GM19372 (cell line): Measurements from ENCODE around the gene OAS1.
A peak's percentile ranks its signal among the peaks of the same experiment; 100 is the strongest.
"Not testable (repeated sequence)": the region's sequence is repeated elsewhere in the genome, so short reads cannot be mapped to it uniquely, and the experiment has no call there.

Experiments used
- ATAC-seq: cut with Tn5 transposase; IDR thresholded peaks from one replicate; pipeline ENCODE4 v1.9.1; 2021; ENCODE audit warnings: mild to moderate bottlenecking, low read depth, moderate library complexity; ENCODE audit not compliant: unreplicated experiment

Gene OAS1

GRCh38 chr12:112933129-112933505, 26.4 kb downstream of the OAS1 start:
- no peak for ATAC-seq

GRCh38 chr12:112936264-112936663, 29.5 kb downstream of the OAS1 start:
- ATAC-seq = no peak

GRCh38 chr12:112936927-112937326, 30.2 kb downstream of the OAS1 start:
- ATAC-seq = no peak

GRCh38 chr12:112937741-112938719, 31.3 kb downstream of the OAS1 start, which contains the start of gene OAS3:
OAS3 (plus strand) TSS chr12:112938474; CDS start chr12:112938531, 57 bp downstream.
- peak; percentile 42 for ATAC-seq

GRCh38 chr12:112938751-112939150, 32.0 kb downstream of the OAS1 start:
- peak; percentile 7 for ATAC-seq

DNA sequence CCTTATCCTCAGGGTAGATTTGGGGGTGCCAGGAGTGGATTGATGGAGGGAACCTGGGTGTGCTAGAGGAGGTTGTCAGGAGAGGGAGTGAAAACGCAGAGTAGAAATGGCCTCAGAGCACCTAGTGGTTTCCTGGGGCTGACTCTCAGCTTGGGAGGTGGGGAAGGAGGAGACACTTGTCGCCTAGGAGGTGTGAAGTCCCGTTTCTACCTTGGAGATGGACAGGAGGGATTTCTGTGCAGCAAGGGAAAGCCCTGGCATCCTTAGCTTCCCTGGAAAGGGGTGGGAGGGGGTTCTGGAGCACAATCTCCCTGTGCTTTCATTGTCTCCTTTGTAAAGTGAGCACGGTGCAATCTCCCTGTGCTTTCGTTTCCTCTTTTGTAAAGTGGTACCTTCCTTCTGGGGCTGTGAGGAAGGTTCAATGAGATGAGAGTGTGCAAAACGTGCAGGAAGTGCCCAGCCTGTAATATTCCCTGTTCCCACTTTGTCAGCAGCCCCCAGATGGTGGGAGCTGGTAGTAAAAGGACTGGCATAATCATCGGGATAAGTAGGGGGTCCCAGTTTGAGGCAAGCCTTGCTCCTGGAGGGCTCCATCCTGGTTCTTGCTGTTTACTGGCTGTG, 33.1 kb downstream of the OAS1 start:
- peak; percentile 56 for ATAC-seq

- no peak for ATAC-seq
These were observed 35.0 kb downstream of the OAS1 start for GRCh38 chr12:112941528-112942335.

GRCh38 chr12:112942572-112942971, 35.8 kb downstream of the OAS1 start:
- ATAC-seq = no peak

GRCh38 chr12:112944024-112944690, 37.4 kb downstream of the OAS1 start:
- ATAC-seq = no peak

GRCh38 chr12:112945515-112945914, 38.8 kb downstream of the OAS1 start:
- ATAC-seq = no peak

DNA sequence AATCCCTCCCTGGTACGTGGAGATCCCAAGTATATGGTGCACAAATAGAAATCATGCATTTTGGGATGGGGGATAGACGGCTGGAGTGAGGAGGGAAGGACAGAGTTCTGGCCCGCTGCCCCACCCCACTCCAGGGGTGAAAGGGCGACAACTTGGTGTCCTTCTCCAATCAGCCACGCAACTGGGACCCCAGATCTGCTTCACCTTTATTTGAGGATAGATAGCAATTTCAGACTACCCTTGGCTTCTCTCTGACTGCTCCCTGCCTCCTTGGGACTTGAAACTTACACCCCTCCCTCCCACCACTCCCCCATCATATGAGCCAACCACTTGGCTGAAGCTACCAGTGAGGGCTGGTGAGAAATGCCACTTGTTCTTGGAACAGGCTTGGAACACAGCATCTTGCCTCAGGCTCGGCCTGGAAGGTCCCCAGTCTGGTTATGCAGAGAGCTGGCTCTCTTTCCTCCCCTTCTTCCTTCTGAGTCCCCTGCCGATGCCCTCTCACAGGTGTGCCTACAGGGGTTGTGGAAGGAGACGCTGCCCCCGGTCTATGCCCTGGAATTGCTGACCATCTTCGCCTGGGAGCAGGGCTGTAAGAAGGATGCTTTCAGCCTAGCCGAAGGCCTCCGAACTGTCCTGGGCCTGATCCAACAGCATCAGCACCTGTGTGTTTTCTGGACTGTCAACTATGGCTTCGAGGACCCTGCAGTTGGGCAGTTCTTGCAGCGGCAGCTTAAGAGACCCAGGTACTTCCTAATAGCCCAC, 39.7 kb downstream of the OAS1 start:
- ATAC-seq = no peak

DNA sequence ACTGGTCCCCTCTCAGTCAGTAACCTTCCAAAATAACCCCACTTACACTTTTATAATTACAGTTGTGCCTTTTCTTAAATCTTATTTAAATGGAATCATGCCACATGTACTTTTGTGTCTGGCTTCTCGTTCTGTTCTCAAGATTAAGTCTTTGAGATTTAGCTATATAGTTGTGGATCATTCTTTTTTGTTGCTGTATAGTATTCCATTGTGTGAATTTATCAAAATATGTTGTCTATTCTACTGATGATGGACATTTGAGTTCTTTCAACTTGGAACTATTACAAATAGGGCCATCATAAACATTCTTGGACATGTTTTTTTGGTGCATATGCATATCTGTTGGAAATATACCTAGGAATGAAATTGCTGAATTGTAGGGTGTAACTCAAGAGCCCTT, 40.6 kb downstream of the OAS1 start:
- no peak for ATAC-seq

DNA sequence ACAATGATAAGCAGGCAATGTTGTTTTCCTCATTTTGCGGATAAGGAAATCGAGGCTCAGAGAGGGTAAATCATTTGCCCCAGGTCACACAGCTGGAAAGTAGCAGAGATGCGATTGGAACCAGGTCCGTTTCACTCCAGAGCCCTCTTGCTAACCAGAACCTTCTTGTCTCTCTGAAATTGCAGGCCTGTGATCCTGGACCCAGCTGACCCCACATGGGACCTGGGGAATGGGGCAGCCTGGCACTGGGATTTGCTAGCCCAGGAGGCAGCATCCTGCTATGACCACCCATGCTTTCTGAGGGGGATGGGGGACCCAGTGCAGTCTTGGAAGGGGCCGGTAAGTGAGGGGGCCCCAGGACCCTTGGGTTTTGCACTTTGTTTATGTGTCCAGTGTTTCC, 41.0 kb downstream of the OAS1 start:
- ATAC-seq = no peak

- ATAC-seq = no peak
These were observed 42.0 kb downstream of the OAS1 start for GRCh38 chr12:112948806-112949205.

GRCh38 chr12:112950701-112951100, 43.9 kb downstream of the OAS1 start:
- no peak for ATAC-seq

DNA sequence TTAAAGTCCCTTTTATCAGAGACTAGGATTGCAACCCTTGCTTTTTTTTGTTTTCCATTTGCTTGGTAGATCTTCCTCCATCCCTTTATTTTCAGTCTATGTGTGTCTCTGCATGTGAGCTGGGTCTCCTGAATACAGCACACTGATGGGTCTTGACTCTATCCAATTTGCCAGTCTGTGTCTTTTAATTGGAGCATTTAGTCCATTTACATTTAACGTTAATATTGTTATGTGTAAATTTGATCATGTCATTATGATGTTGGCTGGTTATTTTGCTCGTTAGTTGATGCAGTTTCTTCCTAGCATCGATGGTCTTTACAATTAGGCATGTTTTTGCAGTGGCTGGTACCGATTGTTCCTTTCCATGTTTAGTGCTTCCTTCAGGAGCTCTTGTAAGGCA, 50.4 kb downstream of the OAS1 start:
- ATAC-seq = not testable (repeated sequence)

DNA sequence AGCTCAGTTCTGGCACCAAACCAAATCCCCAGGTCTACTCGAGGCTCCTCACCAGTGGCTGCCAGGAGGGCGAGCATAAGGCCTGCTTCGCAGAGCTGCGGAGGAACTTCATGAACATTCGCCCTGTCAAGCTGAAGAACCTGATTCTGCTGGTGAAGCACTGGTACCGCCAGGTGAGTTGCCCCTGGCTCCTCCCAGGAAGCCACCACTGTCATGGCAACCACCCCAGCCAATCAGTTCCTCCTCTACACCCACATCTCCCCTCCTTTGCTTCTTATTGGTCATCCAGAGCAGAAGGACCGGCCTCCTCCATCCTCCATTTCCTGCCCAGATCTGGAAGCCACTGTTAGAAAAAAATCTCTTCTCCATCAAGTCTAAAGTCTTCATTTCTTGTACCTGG, 54.3 kb downstream of the OAS1 start:
- ATAC-seq = no peak

GRCh38 chr12:112961536-112961935, 54.8 kb downstream of the OAS1 start:
- ATAC-seq = no peak

GRCh38 chr12:112962561-112962960, 55.8 kb downstream of the OAS1 start:
- ATAC-seq = no peak
